Mesodermal cell (in vitro differentiated cells): ENCODE measurements around the gene ZNF14.

Experiments used
- H3K27ac ChIP-seq: 2 replicates; pipeline ENCODE4 v1.7.0; 2013; ENCODE audit warnings: mild to moderate bottlenecking, low read depth, low read length, moderate library complexity; ENCODE audit not compliant: severe bottlenecking
- H3K36me3 ChIP-seq: 2 replicates; pipeline ENCODE4 v1.7.1; 2013; ENCODE audit warnings: mild to moderate bottlenecking, low read length, moderate library complexity; ENCODE audit not compliant: control insufficient read depth, insufficient read depth
- H3K4me1 ChIP-seq: one replicate; pipeline ENCODE4 v1.7.1; 2013; ENCODE audit warnings: mild to moderate bottlenecking, low read length; ENCODE audit not compliant: insufficient read depth, control insufficient read depth, poor library complexity, severe bottlenecking
- H3K4me3 ChIP-seq: 2 replicates; pipeline ENCODE4 v1.7.0; 2013; ENCODE audit warnings: low read length, control low read depth, mild to moderate bottlenecking; ENCODE audit not compliant: insufficient read depth, poor library complexity, severe bottlenecking; ENCODE audit errors: extremely low read depth
- H3K9me3 ChIP-seq: 2 replicates; pipeline ENCODE4 v1.7.1; 2013; ENCODE audit warnings: mild to moderate bottlenecking, low read length, moderate library complexity; ENCODE audit not compliant: control insufficient read depth
- WGBS, 2 experiments: methylation state at CpG; one replicate each; pipeline ENCODE4 v1.1.5; 2013; ENCODE audit warnings: missing lambda C conversion rate in 2 of 2; ENCODE audit not compliant: insufficient coverage in 2 of 2; 5-methylcytosine and 5-hydroxymethylcytosine counted together

ZNF14 gene

DNA sequence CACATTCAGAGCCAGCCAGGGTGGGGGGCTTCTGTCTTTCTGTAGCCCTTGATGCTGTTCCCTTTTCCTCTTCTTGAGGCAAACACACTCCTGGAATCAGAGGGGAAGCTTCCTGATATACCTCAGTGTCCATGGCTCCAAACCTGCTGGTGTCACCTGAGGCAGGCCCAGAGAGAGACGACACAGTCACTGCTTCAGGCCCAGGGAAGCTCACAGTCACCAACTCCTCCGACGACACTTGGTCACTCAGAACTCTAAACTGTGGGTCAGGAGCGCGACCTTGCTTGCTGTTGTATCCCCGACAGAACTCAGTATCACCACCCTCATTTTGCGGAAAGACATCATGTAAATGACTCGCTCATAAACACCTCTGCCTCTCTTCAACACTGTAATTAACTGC is 70.6 kb downstream of the ZNF14 start:
- H3K9me3 ChIP-seq: no peaks in the 10 kb centered on the region
- peaks cover 21% of the 10 kb centered on the region for H3K4me1 ChIP-seq
- H3K36me3 ChIP-seq: peaks cover 42% of the 10 kb centered on the region
- H3K4me3 ChIP-seq: peak overlapping the region; percentile 80
- 86 to 87% methylated on average over 7 to 8 of the region's 8 CpGs for WGBS, 2 experiments
- no peak overlapping the region for H3K27ac ChIP-seq

DNA sequence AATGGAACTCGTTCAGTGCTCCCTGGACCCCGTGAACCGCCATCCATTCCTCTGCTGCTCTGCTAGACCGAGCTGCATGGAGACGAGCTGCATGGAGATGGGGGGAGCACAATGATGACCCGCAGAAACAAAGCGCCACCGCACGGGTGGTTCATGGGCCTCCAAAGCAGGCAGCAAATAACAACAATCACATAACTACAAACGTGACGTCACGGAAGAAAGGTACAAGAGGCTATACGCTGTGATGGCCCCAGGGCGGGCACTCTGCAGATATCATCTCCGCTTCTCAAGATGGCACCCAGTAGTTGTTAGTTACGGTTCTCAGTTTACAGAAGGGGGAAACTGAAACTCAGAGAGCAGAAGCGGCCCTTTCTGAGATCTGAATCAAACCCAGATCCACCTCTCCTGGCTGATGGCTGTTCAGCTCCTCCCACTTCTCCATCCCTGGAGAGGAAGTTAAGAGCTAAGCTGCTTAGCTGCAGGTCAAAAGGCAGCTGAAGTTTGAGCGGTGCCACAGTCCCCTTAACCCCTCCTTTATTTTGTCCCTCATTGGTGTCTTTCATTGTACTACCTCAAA is 71.1 kb downstream of the ZNF14 start:
- H3K27ac ChIP-seq: no peak overlapping the region
- peaks cover 48% of the 10 kb centered on the region for H3K36me3 ChIP-seq
- WGBS, 2 experiments: 93 to 99% methylated on average over 11 to 16 of the region's 18 CpGs
- H3K4me1 ChIP-seq: peaks cover 21% of the 10 kb centered on the region
- H3K4me3 ChIP-seq: no peak overlapping the region
- no peaks in the 10 kb centered on the region for H3K9me3 ChIP-seq

GRCh38 chr19:19661141-19661674 is 71.7 kb downstream of the ZNF14 start:
- Histone ChIP-seq H3K4me3 (no peak overlapping the region), H3K36me3 (peaks cover 54% of the 10 kb centered on the region)
- 97 to 99% methylated on average over 9 to 10 of the region's 10 CpGs for WGBS, 2 experiments

More at GRCh38 chr19:19661141-19661674, 71.7 kb downstream of the ZNF14 start:
- H3K9me3 ChIP-seq: no peaks in the 10 kb centered on the region
- no peak overlapping the region for H3K27ac ChIP-seq
- peaks cover 21% of the 10 kb centered on the region for H3K4me1 ChIP-seq
